ENCODE results near the gene LRIT3. TPM values are rescaled to one million over a fixed set of nuclear protein-coding genes. Genes with fewer than 3 reads are reported as not detected.

Gene LRIT3
- total and polyA plus RNA-seq, 2 of the 8 experiments (the other 6 are each of a cell fraction or from before 2014, with no cell fraction given), result 0.11 TPM; not detected in 1

GRCh38 chr4:109879636-109880314, 31.9 kb downstream of the LRIT3 start (continued):
- no peak for TF ChIP-seq EZH2 (IDR thresholded peaks at IDR 0.05; ENCODE audit: low read depth, low read length, severe bottlenecking)
- no peak for TF ChIP-seq ATF2 (IDR thresholded peaks at IDR 0.05; ENCODE audit: low read length)

Measured in H1 (cell line).